NCI-H82 treated with DMSO at 0.1 percent for 48 hours (cell line): ENCODE measurements around the gene TRPM6.
"Not testable (repeated sequence)": the region's sequence is repeated elsewhere in the genome, so short reads cannot be mapped to it uniquely, and the experiment has no call there.

Experiments
- DNase-seq: peaks from one replicate; lab custom pipeline; 2025; ENCODE audit not compliant: unreplicated experiment; lab: John Stamatoyannopoulos, UW

Gene TRPM6, protein sequence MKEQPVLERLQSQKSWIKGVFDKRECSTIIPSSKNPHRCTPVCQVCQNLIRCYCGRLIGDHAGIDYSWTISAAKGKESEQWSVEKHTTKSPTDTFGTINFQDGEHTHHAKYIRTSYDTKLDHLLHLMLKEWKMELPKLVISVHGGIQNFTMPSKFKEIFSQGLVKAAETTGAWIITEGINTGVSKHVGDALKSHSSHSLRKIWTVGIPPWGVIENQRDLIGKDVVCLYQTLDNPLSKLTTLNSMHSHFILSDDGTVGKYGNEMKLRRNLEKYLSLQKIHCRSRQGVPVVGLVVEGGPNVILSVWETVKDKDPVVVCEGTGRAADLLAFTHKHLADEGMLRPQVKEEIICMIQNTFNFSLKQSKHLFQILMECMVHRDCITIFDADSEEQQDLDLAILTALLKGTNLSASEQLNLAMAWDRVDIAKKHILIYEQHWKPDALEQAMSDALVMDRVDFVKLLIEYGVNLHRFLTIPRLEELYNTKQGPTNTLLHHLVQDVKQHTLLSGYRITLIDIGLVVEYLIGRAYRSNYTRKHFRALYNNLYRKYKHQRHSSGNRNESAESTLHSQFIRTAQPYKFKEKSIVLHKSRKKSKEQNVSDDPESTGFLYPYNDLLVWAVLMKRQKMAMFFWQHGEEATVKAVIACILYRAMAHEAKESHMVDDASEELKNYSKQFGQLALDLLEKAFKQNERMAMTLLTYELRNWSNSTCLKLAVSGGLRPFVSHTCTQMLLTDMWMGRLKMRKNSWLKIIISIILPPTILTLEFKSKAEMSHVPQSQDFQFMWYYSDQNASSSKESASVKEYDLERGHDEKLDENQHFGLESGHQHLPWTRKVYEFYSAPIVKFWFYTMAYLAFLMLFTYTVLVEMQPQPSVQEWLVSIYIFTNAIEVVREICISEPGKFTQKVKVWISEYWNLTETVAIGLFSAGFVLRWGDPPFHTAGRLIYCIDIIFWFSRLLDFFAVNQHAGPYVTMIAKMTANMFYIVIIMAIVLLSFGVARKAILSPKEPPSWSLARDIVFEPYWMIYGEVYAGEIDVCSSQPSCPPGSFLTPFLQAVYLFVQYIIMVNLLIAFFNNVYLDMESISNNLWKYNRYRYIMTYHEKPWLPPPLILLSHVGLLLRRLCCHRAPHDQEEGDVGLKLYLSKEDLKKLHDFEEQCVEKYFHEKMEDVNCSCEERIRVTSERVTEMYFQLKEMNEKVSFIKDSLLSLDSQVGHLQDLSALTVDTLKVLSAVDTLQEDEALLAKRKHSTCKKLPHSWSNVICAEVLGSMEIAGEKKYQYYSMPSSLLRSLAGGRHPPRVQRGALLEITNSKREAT (N-terminal part only)

DNA sequence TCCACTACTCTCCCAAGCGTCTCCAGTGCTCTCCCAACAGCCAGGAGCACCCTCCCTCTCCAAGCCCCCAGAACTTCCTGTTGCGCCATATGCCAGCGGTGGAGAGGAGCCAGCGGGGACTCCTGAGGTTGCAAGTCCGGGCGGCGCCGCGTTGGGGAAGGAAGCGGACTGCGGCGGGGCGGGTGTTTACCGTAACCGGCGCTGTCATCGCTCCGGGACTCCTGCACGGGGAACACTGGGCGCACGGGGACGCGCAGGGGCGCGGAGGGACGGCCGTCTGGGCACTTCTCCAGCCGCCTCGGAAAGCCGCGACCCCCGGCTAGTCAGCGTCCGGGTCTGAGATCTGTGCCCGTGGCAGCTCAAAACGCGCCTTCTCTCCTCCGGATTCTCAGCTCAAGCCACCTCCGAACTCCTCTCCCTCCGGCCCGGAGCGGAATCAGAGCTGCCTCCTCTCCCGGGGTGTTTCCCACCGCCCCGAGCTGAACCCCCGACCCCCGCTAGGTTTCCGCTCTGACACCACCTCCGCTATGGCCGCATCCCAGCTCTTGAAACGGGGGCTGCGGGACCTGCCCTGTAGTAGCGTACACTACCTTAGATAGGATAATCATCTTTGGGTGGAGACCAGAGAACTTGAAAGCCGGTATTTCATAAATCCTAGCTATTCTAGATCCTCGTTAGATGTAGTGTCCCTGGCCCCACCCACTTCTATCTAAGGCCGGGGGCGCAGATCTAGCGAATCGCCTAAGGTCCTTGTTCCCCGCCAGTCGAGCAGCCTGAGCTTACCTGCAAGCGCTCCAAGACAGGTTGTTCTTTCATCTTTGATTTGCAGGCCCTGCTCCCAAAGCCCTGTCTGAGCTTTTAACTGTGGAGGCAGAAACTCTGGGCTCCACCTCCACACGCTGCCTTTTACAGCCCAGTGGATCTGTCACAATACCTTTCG lies at the start of gene TRPM6:
Gene TRPM6 (minus strand): TSS at position 881 of the 940 bp plus-strand sequence. CDS start 65 bp downstream, at position 816.
- DNase-seq, result peak; percentile 37

DNA sequence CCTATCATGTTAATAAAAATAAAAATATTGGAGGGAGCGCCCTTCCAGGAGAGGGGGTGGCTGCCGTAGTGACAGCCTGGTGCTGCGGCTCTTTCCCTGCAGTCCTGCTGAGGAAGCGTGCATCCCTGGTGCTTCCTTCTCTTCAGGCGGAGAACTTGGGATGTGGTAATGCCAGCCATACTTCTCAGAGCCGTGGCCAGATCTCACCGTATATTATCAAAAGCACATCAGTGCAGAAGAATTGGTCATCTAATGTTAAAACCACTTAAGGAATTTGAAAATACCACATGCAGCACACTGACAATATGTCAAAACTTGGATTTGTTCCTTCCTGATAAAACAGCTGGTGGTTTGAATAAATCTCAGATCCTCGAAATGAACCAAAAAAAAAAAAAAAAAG lies 47.3 kb upstream of the TRPM6 start:
- no peak for DNase-seq

DNA sequence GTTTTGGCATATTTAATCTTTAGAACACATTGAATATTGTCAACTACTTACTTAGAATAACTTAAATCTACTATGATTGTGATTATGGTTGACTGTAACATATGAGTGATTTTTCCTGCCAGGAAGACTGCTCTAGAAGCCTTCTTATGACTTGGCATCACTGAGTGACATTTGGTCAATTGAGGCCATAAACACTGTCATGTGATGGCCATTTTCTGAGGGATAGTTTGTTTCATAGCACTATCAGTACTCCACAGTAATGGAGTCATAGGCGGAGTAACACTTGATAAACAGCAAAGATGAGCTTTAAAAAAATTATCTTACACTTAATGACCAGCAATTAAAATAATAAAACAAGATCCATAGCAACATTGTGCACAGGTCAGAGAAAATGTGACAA lies 34.0 kb upstream of the TRPM6 start:
- DNase-seq, result no peak

DNA sequence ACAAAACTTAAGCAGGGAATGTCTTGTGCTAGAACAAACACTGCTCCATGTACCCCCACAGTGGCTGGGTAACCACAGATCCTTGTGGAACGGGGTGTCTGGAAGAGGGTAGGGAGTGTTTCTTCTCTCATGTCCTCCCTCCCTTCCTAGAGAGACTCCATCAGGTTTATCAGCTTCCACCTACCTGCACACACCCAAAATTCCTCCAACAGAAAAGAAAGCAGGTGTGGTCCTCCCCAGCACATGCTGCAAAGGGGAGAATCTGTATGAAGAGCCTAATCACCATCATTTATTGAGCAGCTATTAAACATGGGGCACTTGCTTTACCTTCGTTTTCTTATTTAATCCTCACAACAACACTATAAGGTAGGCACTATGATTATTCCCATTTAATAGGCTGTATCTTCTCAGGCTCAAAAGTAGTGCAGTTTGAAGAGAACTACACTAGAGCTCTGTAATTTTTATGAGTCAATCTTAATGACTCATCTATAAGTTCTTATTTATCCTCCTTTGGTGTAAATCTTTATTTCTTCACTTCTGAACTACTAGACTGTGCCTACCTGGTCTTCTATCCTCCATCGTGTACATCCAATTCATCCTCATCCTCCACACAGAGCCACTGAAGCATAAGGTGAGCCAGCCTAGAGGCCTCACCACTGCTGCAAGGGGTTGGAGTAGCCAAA lies 33.4 kb upstream of the TRPM6 start:
- no peak for DNase-seq

DNA sequence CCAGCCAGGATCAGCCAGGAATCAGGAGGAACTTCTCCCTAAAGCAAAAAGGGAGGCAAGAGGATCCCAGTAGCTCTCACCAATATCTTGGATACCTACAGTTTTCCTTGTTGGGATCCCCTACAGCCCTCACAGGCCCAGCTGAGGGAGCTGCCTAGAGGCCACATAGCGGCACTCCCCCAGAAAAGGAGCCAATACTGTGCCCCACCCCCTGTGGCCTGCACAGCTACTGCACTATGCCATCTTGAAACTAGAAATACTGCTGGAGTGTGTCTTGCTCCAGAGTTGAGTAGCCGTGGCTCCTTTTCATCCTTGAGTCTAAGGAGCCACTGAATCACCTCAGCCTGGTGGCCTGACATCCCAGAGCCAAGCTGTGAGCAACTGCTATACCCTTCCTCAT lies 22.3 kb upstream of the TRPM6 start:
- no peak for DNase-seq

DNA sequence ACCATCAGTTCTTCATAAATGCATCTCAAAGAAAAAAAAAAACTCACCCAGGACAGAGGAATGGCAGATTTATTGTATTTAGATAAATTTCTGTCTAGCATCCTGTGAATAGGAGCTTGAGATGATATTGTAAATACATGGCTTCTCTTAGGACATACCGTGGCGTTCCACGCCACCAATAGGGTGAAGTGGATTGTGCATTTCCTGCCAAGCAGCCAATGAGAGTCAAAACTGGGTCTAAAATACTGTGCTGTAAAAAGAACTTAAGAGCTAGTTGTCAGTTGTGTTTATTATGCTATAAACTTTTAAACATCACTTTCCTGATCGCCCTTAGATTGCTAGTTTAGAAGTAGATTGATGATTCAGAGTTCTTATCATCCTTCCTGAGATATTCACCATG lies 20.9 kb upstream of the TRPM6 start:
- DNase-seq, result no peak

DNA sequence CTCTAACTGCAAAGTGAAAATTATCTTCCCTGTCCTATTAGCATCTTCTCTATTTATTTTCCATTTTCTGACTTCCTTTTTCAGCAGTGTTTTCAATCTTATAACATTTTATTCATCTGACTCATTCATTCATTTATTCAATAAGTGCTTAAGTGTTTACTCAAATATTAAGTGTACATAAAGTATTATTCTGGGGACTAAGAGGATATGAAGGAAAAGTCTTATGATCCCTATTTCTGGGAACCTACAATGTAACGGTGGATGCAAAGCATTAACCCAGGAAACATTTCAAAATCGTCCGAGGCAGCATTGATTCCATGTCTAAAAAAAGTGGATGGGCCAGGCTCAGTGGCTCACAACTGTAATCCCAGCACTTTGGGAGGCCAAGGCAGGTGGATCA lies 19.4 kb upstream of the TRPM6 start:
- no peak for DNase-seq

DNA sequence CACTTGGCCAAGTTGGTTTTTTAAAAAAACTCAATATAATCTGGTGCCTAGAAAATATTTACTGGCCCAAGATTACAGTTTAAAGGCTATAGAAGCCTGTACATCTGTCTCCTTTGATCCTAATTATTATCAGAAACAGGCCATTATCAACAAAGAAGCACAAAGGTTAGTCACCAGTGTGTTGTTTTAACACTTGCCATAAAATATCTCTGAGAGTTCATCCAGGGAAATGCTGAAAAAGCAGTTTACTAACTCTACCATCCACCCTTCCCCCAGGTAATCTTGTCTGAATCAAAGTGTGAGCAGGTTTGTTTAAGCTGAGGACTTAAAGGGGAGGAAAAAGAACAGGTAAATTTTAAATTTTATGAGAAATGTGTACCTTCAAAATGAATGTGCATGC lies 13.3 kb upstream of the TRPM6 start:
- DNase-seq, result no peak

DNA sequence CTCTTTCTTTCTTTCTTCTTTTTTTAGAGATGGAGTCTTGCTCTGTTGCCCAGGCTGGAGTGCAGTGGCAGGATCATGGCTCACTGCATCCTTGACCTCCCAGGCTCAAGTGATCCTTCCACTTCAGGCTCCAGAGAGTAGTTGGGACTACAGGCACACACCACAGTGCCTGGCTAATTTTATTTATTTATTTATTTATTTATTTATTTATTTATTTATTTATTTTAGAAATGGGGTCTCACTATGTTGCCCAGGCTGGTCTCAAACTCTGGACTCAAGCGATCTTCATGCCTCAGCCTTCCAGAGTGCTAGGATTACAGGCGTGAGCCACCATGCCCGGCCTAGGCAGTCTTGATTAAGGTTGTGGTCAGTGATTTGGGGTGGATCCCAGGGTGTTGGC lies 728 bp upstream of the TRPM6 start:
- DNase-seq, result not testable (repeated sequence)

DNA sequence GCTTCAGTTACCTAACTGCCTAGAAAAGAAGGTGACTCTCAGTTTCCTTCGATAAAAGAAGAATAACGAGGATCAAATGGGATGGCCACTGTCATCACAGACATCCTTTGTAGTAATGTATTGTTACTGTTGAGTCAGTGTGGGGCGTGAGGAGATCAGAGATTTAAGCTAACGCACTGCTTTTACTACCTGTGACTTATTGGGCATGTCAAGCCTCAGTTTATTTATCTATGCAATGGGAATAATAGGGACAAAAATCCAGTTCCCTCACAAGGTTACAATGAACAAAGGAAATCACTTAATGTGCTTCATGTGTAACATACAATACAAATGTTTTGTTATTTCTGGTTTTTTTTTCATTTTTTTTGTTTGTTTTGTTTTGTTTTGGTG lies 255 bp upstream of the TRPM6 start:
- no peak for DNase-seq

DNA sequence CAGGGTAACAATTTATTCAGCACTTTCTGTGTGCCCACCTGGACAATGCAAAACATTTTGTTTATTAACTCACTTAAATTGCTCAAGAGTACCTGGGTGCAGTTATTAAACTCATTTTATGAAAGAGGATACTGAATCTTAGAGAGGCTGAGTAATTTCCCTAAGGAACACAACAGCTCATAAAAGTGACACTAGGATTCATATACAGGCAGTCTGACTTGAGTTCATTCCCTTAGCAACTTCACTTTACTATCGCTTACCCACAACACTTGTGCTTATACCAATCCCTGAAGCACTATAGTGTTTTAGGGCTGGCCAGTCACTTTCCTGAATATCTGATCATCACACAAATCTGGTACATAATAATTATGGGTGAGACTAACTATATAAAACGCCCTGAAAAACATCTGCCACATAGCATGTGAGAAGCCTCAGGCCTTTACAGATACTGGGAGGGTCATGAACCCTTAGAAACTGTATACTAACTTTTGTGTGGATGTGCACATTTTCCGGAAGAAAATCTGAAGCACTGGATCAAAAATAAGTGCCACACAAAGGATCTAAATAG lies 11.3 kb downstream of the TRPM6 start:
- DNase-seq, result no peak

DNA sequence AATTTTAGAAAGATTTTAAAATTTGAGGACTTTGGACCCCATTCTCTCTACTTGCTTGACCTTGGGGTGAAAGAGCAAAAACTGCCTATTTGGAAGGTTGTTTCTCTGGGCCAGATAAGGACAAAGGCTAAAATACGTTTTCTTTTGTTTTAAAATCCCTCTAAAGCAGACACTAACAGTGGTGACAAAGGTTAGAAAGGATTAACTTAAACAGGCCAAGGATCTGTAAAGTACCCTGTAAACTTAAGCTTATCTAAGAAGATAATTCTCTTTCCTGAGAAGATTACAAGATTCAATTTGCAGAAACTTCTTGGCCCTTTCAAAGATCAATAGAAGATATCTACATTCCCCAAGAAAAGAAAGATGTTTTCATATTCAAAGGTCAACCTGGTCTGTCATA lies 12.1 kb downstream of the TRPM6 start:
- DNase-seq, result peak; percentile 46

DNA sequence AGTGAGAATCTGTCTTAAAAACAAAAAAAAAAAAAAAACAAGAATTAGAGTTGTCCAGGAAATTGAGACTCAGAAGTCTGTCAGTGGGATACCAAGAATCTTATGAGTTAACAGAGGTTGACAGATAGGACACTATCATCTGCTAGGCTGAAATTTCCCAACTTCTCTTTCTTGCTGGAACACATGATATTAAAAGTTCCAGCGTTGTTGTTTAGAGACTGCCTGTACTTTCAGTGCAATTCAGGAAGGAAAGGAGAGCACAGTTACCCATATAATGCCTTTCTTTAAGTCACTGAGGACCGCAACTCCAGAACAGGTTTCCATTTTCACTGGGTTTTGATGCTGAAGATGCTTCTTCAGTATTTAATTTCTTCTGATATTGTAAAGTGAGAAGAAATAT lies 13.5 kb downstream of the TRPM6 start:
- no peak for DNase-seq

DNA sequence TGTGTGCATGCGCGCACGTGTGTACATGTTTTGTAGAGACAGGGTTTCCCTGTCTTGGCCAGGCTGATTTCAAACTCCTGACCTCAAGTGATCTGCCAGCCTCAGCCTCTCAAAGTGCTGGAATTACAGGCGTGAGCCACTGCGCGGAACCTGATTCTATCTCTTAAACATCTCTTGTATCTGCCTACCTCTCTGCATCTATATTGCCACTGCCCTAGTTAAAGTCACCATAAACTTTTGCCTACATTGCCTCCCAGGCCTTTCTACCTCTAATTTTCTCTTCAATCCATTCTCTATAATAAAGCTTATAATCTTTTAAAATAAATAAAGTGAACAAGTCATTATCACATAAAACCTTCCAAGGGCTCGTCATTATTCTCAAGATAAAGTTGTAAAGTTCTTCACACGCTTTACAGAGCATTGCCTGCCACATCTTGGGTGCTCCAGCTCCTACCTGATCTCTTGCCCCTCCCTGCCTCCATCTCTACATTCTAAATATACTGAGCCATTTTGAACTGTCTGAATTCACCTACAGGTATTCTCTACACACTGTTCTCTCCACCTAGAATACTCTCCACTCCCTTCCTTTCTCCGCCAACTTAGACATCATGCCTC lies 15.0 kb downstream of the TRPM6 start:
- DNase-seq, result no peak

DNA sequence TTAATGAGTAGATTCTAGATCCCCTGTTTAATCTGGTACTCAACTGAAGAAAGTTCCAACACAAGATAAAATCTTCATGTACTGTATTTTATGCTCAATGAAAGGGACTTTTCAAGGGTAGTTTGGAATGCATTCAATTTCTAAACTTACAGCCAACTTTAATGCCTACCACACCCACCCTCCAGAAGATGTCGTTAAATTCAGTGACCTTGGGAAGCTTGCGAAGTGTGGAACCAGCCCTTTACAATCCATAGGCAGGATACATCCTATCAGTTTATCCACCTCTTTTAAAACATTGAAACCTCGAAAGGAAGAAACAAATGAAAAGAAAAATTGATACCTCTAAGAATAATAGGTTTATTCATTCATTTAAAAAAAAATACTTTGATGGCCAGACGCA lies 20.2 kb downstream of the TRPM6 start:
- DNase-seq, result no peak

DNA sequence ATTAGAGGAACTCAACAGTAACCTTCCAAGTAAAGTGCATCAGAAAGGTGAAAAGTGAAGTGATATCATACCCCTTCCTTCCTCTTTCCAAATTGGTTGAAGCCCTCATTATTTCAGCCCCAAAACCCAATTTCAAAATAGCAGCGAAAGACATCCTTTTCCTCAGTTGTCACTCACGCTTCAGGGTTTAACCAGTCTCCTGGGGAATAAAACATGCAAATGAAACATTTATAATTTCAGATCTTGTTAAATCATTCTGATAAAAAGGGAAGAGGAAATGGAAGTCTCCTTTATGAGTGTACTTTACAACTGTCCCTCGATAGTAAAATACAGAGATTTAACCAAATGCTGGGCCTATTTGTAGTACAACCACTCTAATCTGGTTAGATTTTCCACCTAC lies 22.5 kb downstream of the TRPM6 start:
- DNase-seq, result no peak

DNA sequence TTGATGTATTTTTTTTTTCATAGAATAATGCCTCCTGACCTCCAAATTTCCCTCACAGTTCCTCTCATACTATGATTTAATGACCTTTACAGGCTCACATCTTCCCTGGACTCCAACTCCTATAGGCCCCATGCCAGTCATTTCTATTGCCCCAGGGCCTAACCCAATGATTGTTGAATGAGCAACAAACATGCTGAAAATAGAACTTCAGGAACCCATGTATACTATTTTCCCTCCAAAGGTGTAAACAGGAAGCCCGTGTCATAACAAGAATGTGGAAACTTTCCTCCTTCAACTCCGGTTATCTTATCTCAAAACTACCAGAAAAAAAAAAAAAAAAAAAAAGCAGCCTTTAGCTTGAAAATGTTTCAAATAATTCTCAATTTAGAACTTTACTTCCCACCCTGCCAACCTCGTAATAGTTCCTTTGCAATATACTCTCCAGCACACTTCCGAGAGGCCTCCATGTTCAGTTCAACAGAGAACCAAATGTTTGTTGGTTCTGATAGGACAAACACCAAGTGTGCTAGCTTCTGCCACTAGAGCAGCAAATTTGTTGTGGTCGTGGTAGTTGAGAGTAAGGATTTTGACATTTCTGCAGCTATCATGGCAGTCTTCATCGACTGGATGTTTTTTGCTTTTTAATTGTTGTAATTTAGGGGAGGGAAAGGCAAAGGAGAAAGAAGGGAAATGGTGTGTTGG lies 25.8 kb downstream of the TRPM6 start:
- no peak for DNase-seq

DNA sequence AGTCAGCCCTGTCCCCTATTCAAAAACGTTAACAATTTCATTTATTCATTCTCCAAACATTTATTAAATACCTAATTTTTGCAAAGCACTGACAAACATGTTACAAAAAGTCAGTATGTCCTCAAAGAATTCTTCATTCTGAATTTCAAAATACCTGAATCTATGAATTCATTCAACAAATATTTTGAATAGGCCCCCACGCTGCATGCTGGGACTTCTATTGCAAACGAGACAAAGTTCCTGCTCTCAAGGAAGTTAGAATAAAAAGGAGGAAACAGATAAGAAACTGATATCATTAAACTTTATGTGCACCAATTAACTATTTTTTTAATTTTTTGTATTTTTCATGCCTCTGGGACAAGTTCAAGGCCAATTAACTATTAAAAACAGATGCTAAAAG lies 26.6 kb downstream of the TRPM6 start:
- DNase-seq, result no peak
